GM15510 (cell line): ENCODE data around the gene MICU1.

Source experiments
- POLR2A ChIP-seq: IDR thresholded peaks from 3 replicates; pipeline ENCODE4 v1.6.1; 2011; ENCODE audit warnings: borderline replicate concordance; ENCODE audit not compliant: insufficient read length; ENCODE audit errors: extremely low read depth

The MICU1 gene

GRCh38 chr10:72328829-72329204 lies 297.1 kb downstream of the MICU1 start:
- TF ChIP-seq POLR2A = no peak

- TF ChIP-seq POLR2A = no peak
Observed at GRCh38 chr10:72328045-72328828, 297.6 kb downstream of the MICU1 start.

GRCh38 chr10:72323771-72324191 lies 302.1 kb downstream of the MICU1 start:
- no peak for TF ChIP-seq POLR2A

DNA sequence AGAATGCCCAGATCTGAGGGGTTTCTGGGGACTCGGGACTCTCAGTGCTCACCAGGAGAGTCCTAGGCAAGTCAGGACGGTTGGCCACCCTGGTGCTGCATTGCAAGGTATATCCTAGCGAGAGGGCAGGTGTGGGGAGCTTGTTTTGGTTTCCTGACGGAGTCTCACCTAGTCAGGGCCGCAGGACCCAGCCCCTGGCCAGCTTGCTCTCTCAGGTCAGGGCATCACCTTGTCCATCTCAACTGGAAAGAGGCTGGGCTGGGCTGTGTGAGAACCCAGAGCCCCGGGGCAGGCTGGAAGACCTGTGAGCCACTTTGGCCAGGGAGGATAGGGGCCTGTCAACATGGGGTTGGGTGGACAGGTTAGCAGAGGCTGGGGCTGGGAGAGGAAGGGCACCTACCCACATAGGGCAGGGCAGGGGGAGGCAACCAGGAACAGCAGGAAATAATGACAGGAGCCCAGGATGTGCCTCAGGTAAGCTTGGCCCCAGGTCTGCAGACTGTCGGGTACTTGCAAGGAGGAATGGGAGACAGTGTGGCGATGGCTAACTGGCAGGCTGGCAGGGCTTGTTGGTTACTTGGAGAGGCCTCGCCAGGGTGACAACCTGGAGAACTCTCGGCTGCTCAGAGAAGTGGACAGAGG lies 302.6 kb downstream of the MICU1 start:
- no peak for TF ChIP-seq POLR2A

GRCh38 chr10:72322280-72323058 lies 303.4 kb downstream of the MICU1 start:
- no peak for TF ChIP-seq POLR2A

DNA sequence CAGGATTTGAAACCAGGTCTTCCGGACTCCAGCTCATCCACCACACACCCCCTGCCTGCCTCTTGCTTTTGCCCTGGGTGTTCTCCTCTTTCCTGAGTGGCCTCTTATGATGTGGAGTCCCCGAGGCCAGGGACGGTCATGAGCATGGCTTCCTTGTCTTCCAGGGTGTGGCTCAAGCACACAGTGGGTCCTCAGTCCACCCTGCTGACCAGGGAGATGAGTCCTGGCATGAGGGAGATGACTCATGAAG lies 303.9 kb downstream of the MICU1 start:
- no peak for TF ChIP-seq POLR2A

GRCh38 chr10:72321248-72322029 lies 304.4 kb downstream of the MICU1 start:
- no peak for TF ChIP-seq POLR2A

GRCh38 chr10:72320676-72321247 lies 305.1 kb downstream of the MICU1 start:
- TF ChIP-seq POLR2A = no peak

- TF ChIP-seq POLR2A = peak; percentile 68
Observed at GRCh38 chr10:72319416-72320254, 306.2 kb downstream of the MICU1 start.

GRCh38 chr10:72318418-72319262 lies 307.2 kb downstream of the MICU1 start:
- no peak for TF ChIP-seq POLR2A
